H1 (cell line): ENCODE results near the gene RNASE11. TPM values are rescaled to one million over a fixed set of nuclear protein-coding genes. Genes with fewer than 3 reads are reported as not detected.

Source experiments
- CTCF ChIA-PET: fragments of 300-600 bp; sonication (Branson Sonifier 250); formaldehyde crosslinking; loops from one replicate; lab custom pipeline; 2021; ENCODE audit not compliant: partially characterized antibody; lab: Charles Lee
- POLR2A ChIA-PET: fragments of 300-600 bp; sonication (Branson Sonifier 250); formaldehyde crosslinking; loops from one replicate; lab custom pipeline; 2021; ENCODE audit warnings: inconsistent platforms; ENCODE audit not compliant: partially characterized antibody; lab: Charles Lee
- DNase-seq, 2 experiments: peaks; one replicate each; pipeline versions ENCODE4 v3.0.0 to v3.0.0-alpha.2; 2010 to 2022; ENCODE audit warnings: low spot score in 2 of 2, low read depth in 1 of 2, mixed read lengths in 1 of 2
- FAIRE-seq: peaks from 2 replicates; lab custom pipeline; 2011; peaks lifted over from hg19 to GRCh38; lab: Jason Lieb, UNC
- H2AFZ ChIP-seq: 2 replicates; pipeline ENCODE4 v1.8.1; 2012; ENCODE audit warnings: low read length, inconsistent platforms
- H2AK5ac ChIP-seq: 2 replicates; pipeline ENCODE4 v1.6.1; 2013; ENCODE audit warnings: low read depth, low read length
- H2BK120ac ChIP-seq: replicated peaks from 2 replicates; pipeline ENCODE3; 2013; ENCODE audit warnings: low read depth, low read length, inconsistent platforms
- H2BK12ac ChIP-seq: 2 replicates; pipeline ENCODE4 v1.6.1; 2013; ENCODE audit warnings: low read depth, low read length
- H2BK15ac ChIP-seq: 2 replicates; pipeline ENCODE4 v1.6.1; 2013; ENCODE audit warnings: low read length
- H2BK20ac ChIP-seq: 2 replicates; pipeline ENCODE4 v1.6.1; 2013; ENCODE audit warnings: low read length
- H2BK5ac ChIP-seq: 2 replicates; pipeline ENCODE4 v1.6.1; 2013; ENCODE audit warnings: low read depth, low read length
- H3K14ac ChIP-seq: 2 replicates; pipeline ENCODE4 v1.6.1; 2013; ENCODE audit warnings: inconsistent platforms; ENCODE audit not compliant: insufficient read length
- H3K18ac ChIP-seq: 2 replicates; pipeline ENCODE4 v1.6.1; 2013; ENCODE audit warnings: low read length; ENCODE audit errors: extremely low read depth
- H3K23ac ChIP-seq: 2 replicates; pipeline ENCODE4 v1.6.1; 2013; ENCODE audit warnings: inconsistent platforms; ENCODE audit not compliant: insufficient read length
- H3K23me2 ChIP-seq: 2 replicates; pipeline ENCODE4 v1.6.1; 2013; ENCODE audit warnings: low read depth, low read length
- H3K27ac ChIP-seq: 2 replicates; pipeline ENCODE4 v1.6.1; 2011; ENCODE audit warnings: low read depth, low read length, inconsistent platforms
- H3K27me3 ChIP-seq, 4 experiments: replicated peaks in 1 of 4; 1 replicate in 1 of 4; 2 replicates in 3 of 4; pipeline versions ENCODE4 v1.6.1 to v1.8.1; 2011 to 2013; ENCODE audit warnings: low read length in 3 of 4, mild to moderate bottlenecking in 3 of 4, inconsistent platforms in 2 of 4, mixed read lengths in 2 of 4, moderate library complexity in 1 of 4; ENCODE audit not compliant: control insufficient read depth in 3 of 4, insufficient read depth in 3 of 4; ENCODE audit errors: extremely low read depth in 1 of 4
- H3K36me3 ChIP-seq, 4 experiments: 2 replicates each; pipeline versions ENCODE4 v1.6.1 to v1.8.1; 2011 to 2013; ENCODE audit warnings: mild to moderate bottlenecking in 4 of 4, low read length in 3 of 4, moderate library complexity in 2 of 4, control low read depth in 1 of 4, inconsistent platforms in 1 of 4; ENCODE audit not compliant: insufficient read depth in 4 of 4, control insufficient read depth in 2 of 4
- H3K4ac ChIP-seq: replicated peaks from 2 replicates; pipeline ENCODE3; 2013; ENCODE audit warnings: low read length, low read depth, mixed read lengths, inconsistent platforms; ENCODE audit not compliant: insufficient read length
- H3K4me1 ChIP-seq, 4 experiments: replicated peaks in 1 of 4; 1 replicate in 1 of 4; 2 replicates in 3 of 4; pipeline versions ENCODE4 v1.6.1 to v1.8.1; 2011 to 2013; ENCODE audit warnings: low read length in 3 of 4, inconsistent platforms in 2 of 4, mixed read lengths in 1 of 4; ENCODE audit not compliant: insufficient read depth in 4 of 4, control insufficient read depth in 3 of 4
- H3K4me2 ChIP-seq, 2 experiments: 2 replicates each; pipeline versions ENCODE4 v1.6.1 to v1.8.1; 2011 to 2013; ENCODE audit warnings: low read depth in 2 of 2, low read length in 2 of 2, control low read depth in 1 of 2, inconsistent platforms in 1 of 2, mild to moderate bottlenecking in 1 of 2; ENCODE audit not compliant: insufficient read depth in 1 of 2
- H3K4me3 ChIP-seq, 4 experiments: fragments of 200-600, 300-600 bp in 1 of 4; sonication (generic), shearing (Covaris generic), sonication (Bioruptor Twin) in 1 of 4; 2 replicates each; pipeline versions ENCODE4 v1.5.1 to v1.8.1; 2011 to 2016; ENCODE audit warnings: low read length in 4 of 4, low read depth in 3 of 4, control low read depth in 2 of 4, inconsistent platforms in 2 of 4, mild to moderate bottlenecking in 2 of 4, mixed read lengths in 1 of 4, moderate library complexity in 1 of 4; ENCODE audit not compliant: insufficient read depth in 2 of 4; ENCODE audit errors: extremely low read depth in 1 of 4
- H3K56ac ChIP-seq: replicated peaks from 2 replicates; pipeline ENCODE3; 2013; ENCODE audit warnings: low read depth, mild to moderate bottlenecking, mixed read lengths, low read length, inconsistent platforms; ENCODE audit not compliant: insufficient read length
- H3K79me1 ChIP-seq: 2 replicates; pipeline ENCODE4 v1.6.1; 2013; ENCODE audit warnings: low read depth, low read length, control low read depth
- H3K79me2 ChIP-seq, 2 experiments: 2 replicates each; pipeline versions ENCODE4 v1.6.1 to v1.8.1; 2012 to 2013; ENCODE audit warnings: low read length in 2 of 2, mild to moderate bottlenecking in 2 of 2, inconsistent platforms in 1 of 2; ENCODE audit not compliant: insufficient read depth in 2 of 2, control insufficient read depth in 1 of 2
- H3K9ac ChIP-seq, 4 experiments: replicated peaks in 1 of 4; 1 replicate in 1 of 4; 2 replicates in 3 of 4; pipeline versions ENCODE4 v1.6.1 to v1.8.1; 2011 to 2013; ENCODE audit warnings: low read depth in 3 of 4, low read length in 3 of 4, control low read depth in 2 of 4, mild to moderate bottlenecking in 2 of 4, moderate library complexity in 2 of 4, inconsistent platforms in 1 of 4; ENCODE audit errors: extremely low read depth in 1 of 4
- H3K9me3 ChIP-seq, 2 experiments: 2 replicates each; pipeline versions ENCODE4 v1.6.1 to v1.8.1; 2012 to 2013; ENCODE audit warnings: mild to moderate bottlenecking in 2 of 2, moderate library complexity in 2 of 2, control low read depth in 1 of 2, inconsistent platforms in 1 of 2, low read depth in 1 of 2, low read length in 1 of 2, mixed read lengths in 1 of 2; ENCODE audit not compliant: insufficient read depth in 2 of 2
- H4K20me1 ChIP-seq, 2 experiments: replicated peaks in 1 of 2; 2 replicates each; pipeline versions ENCODE3 to v1.8.1; 2011 to 2013; ENCODE audit warnings: inconsistent platforms in 2 of 2, low read length in 2 of 2, mild to moderate bottlenecking in 1 of 2; ENCODE audit not compliant: insufficient read depth in 2 of 2, control insufficient read depth in 1 of 2
- H4K5ac ChIP-seq: 2 replicates; pipeline ENCODE4 v1.6.1; 2013; ENCODE audit warnings: low read length, low read depth, mixed read lengths, inconsistent platforms; ENCODE audit not compliant: insufficient read length
- H4K8ac ChIP-seq: 2 replicates; pipeline ENCODE4 v1.8.0; 2013; ENCODE audit warnings: mild to moderate bottlenecking, moderate library complexity, low read length, inconsistent platforms; ENCODE audit not compliant: insufficient read depth; ENCODE audit errors: extremely low read depth
- H4K91ac ChIP-seq: replicated peaks from 2 replicates; pipeline ENCODE3; 2013; ENCODE audit warnings: low read length, mixed read lengths, inconsistent platforms; ENCODE audit not compliant: insufficient read length
- BACH1 ChIP-seq: IDR thresholded peaks from 2 replicates; pipeline ENCODE4 v1.6.1; 2012; ENCODE audit warnings: low read length, improper control_type of control experiment
- CTCF ChIP-seq, 3 experiments: IDR thresholded peaks; 1 replicate in 2 of 3; 2 replicates in 1 of 3; pipeline versions ENCODE4 v1.5.1 to v1.6.1; 2011; ENCODE audit warnings: low read length in 3 of 3, mild to moderate bottlenecking in 3 of 3, inconsistent platforms in 2 of 3, low read depth in 1 of 3, moderate library complexity in 1 of 3; ENCODE audit not compliant: insufficient read depth in 1 of 3; ENCODE audit errors: control extremely low read depth in 1 of 3
- KDM5A ChIP-seq: fragments of 200-600 bp; IDR thresholded peaks from 2 replicates; pipeline ENCODE4 v1.7.1; 2012; ENCODE audit warnings: mild to moderate bottlenecking, low read length, inconsistent platforms, mixed read lengths
- MAFK ChIP-seq: IDR thresholded peaks from 2 replicates; pipeline ENCODE4 v1.6.1; 2012; ENCODE audit warnings: low read depth, mild to moderate bottlenecking, improper control_type of control experiment, low read length
- RAD21 ChIP-seq, 2 experiments: IDR thresholded peaks in 1 of 2; conservative IDR thresholded peaks in 1 of 2; 2 replicates each; pipeline ENCODE4 v1.6.1; 2011; ENCODE audit warnings: low read depth in 2 of 2, low read length in 2 of 2, improper control_type of control experiment in 1 of 2, inconsistent platforms in 1 of 2, mild to moderate bottlenecking in 1 of 2, moderate library complexity in 1 of 2
- RBBP5 ChIP-seq: IDR thresholded peaks from 2 replicates; pipeline ENCODE4 v1.7.1; 2012; ENCODE audit warnings: low read depth, mild to moderate bottlenecking, inconsistent platforms, low read length, moderate library complexity, borderline replicate concordance
- TBP ChIP-seq: IDR thresholded peaks from 2 replicates; pipeline ENCODE4 v1.6.1; 2011; ENCODE audit warnings: low read depth, low read length, improper control_type of control experiment
- WGBS, 2 experiments: shearing (Covaris generic) in 1 of 2; methylation state at CpG; one replicate each; pipeline versions ENCODE4 v1.1.6 to v1.1.7; 2013 to 2015; ENCODE audit warnings: low lambda C conversion rate in 2 of 2, mixed read lengths in 2 of 2, inconsistent platforms in 1 of 2, low coverage in 1 of 2, missing lambda C conversion rate in 1 of 2; ENCODE audit not compliant: insufficient replicate concordance in 2 of 2, insufficient coverage in 1 of 2, insufficient read length in 1 of 2; ENCODE audit errors: extremely low coverage in 1 of 2, missing lambda C conversion rate in 1 of 2; 5-methylcytosine and 5-hydroxymethylcytosine counted together
- polyA plus RNA-seq, 7 experiments: library from polyadenylated mRNA; depleted of rRNA in 3 of 7; stranded (reverse) in 5 of 7; unstranded in 2 of 7; fragments of >200 nt in 5 of 7; fragments of 200-250 nt in 2 of 7; gene quantifications; 1 replicate in 5 of 7; 2 replicates in 1 of 7; 4 replicates in 1 of 7; pipeline versions ENCODE4 v1.2.1 to v1.2.3, GENCODE V29; 2011 to 2013; ENCODE audit warnings: missing spikeins in 2 of 7, mixed read lengths in 2 of 7
- total RNA-seq: library from RNA; stranded (reverse); fragmentation: NEBNext Ultra II Directional; extraction: Animal tissue kit (Norgen Biotek cat#: 25700); gene quantifications from 2 replicates; pipeline ENCODE4 v1.2.1, GENCODE V29; 2021

Gene RNASE11
- total and polyA plus RNA-seq, 2 of the 8 experiments (the other 6 are each of a cell fraction or from before 2014, with no cell fraction given) = not detected

GRCh38 chr14:20609215-20610001, 21.6 kb upstream of the RNASE11 start:
- H3K27ac ChIP-seq = peak overlapping the region; percentile 8; the same call in 1 of the 2 replicates
- H2BK120ac ChIP-seq = no peak overlapping the region
- H4K20me1 ChIP-seq = no peaks in the 10 kb centered on the region
- no peak overlapping the region for H3K18ac ChIP-seq
- no peaks in the 10 kb centered on the region for H3K27me3 ChIP-seq
- peak overlapping the region; percentile 73 for H3K56ac ChIP-seq
- H3K4ac ChIP-seq = no peak overlapping the region
- H2AK5ac ChIP-seq = no peak overlapping the region
- POLR2A ChIA-PET = interaction anchor here (0.5 to 7.8 kb wide), 8 partner anchors 15 to 292 kb away, joined by 3 to 49 read pairs (median 3); partner anchors contain the start of genes APEX1, OSGEP and PNP
- no peaks in the 10 kb centered on the region for H3K9me3 ChIP-seq
- DNase-seq (peak in 1 of 2 experiments; percentile 88), FAIRE-seq (no peak)
- H2BK15ac ChIP-seq = 0 out of 2 replicates have a peak overlapping the region, but pooled peaks have one; percentile 50
- no peak overlapping the region for H3K14ac ChIP-seq
- H2AFZ ChIP-seq = peak overlapping the region; percentile 96
- 2% methylated on average over 44 of the region's 44 CpGs; no CpG with 5 or more reads in 1 of the 2 experiments for WGBS, 2 experiments
- no peak overlapping the region for H2BK12ac ChIP-seq
- H3K79me1 ChIP-seq = no peaks in the 10 kb centered on the region
- no peak overlapping the region for H4K8ac ChIP-seq
- H3K4me3 ChIP-seq = peak overlapping the region; percentile 61 to 98 (median 95)
- H3K36me3 ChIP-seq = no peaks in the 10 kb centered on the region
- peaks cover 4% of the 10 kb centered on the region for H3K23me2 ChIP-seq
- H3K9ac ChIP-seq = peak overlapping the region; percentile 51 to 80 (median 61)
- H2BK20ac ChIP-seq = no peak overlapping the region
- peak overlapping the region; percentile 37; the same call in 1 of the 2 replicates for H2BK5ac ChIP-seq
- CTCF ChIA-PET = interaction anchor here (0.5 to 8.9 kb wide), 39 partner anchors 11 to 282 kb away, joined by 3 to 114 read pairs (median 4); partner anchors contain the start of genes PIP4P1, RNASE11, RNASE4 and RNASE9
- H4K5ac ChIP-seq = no peak overlapping the region
- no peaks in the 10 kb centered on the region for H3K79me2 ChIP-seq
- no peak overlapping the region for H3K23ac ChIP-seq
- peak overlapping the region; percentile 66 to 78; a peak in 3 of 4 replicates for H3K4me2 ChIP-seq
- no peak overlapping the region for H4K91ac ChIP-seq
- H3K4me1 ChIP-seq = peaks cover 0 to 2% (median 0%) of the 10 kb centered on the region in 4 experiments; a peak in 1 of 7 replicates
- peak; percentile 81; the same call in 1 of the 2 replicates for TF ChIP-seq KDM5A
- TF ChIP-seq RAD21 (IDR thresholded peaks at IDR 0.05 in 1 of 2, conservative IDR thresholded peaks at IDR 0.05 in 1 of 2; ENCODE audit: low read depth in 2 of 2, low read length in 2 of 2) = peak; percentile 89 to 90
- TF ChIP-seq MAFK = peak; percentile 48; the same call in 1 of the 2 replicates
- no peak for TF ChIP-seq BACH1
- TF ChIP-seq RBBP5 = peak; percentile 100
- peak; percentile 99 for TF ChIP-seq TBP
- peak; percentile 28 to 99 (median 80) for TF ChIP-seq CTCF (IDR thresholded peaks at IDR 0.05; ENCODE audit: control extremely low read depth in 1 of 3, insufficient read depth in 1 of 3, low read depth in 1 of 3, low read length in 3 of 3)
